GM12878 (cell line): ENCODE results near the gene LARP7.

ENCODE experiments used
- ATF7 ChIP-seq: fragments of 450-650 bp; IDR thresholded peaks from 2 replicates; pipeline ENCODE4 v1.6.1; 2016; ENCODE audit warnings: low read depth, mild to moderate bottlenecking
- BMI1 ChIP-seq: fragments of 450-650 bp; IDR thresholded peaks from 2 replicates; pipeline ENCODE4 v1.6.1; 2016; ENCODE audit warnings: mild to moderate bottlenecking, moderate library complexity, borderline replicate concordance
- EP300 ChIP-seq, 2 experiments: fragments of 150-350 bp in 1 of 2; IDR thresholded peaks; 2 replicates each; pipeline ENCODE4 v1.6.1; 2011 to 2012; ENCODE audit warnings: low read depth in 2 of 2, low read length in 2 of 2, borderline replicate concordance in 1 of 2, improper control_type of control experiment in 1 of 2, inconsistent platforms in 1 of 2; ENCODE audit not compliant: control insufficient read depth in 1 of 2
- NRF1 ChIP-seq: conservative IDR thresholded peaks from 2 replicates; pipeline ENCODE4 v1.6.1; 2011; ENCODE audit warnings: mild to moderate bottlenecking, low read depth, low read length, improper control_type of control experiment
- POLR2A ChIP-seq: IDR thresholded peaks from 2 replicates; pipeline ENCODE4 v1.6.1; 2011; ENCODE audit warnings: low read depth, mild to moderate bottlenecking, low read length
- ZNF622 ChIP-seq: fragments of 450-650 bp; IDR thresholded peaks from 2 replicates; pipeline ENCODE4 v1.6.1; 2017; ENCODE audit warnings: mild to moderate bottlenecking, inconsistent platforms
- TF ChIP-seq, protein P1 (sequence below), 3 experiments: IDR thresholded peaks in 2 of 3; conservative IDR thresholded peaks in 1 of 3; 2 replicates each; pipeline ENCODE4 v1.5.1; 2011; ENCODE audit warnings: low read depth in 3 of 3, low read length in 3 of 3, mild to moderate bottlenecking in 3 of 3, control low read depth in 2 of 3, moderate library complexity in 2 of 3, inconsistent platforms in 1 of 3, mixed read lengths in 1 of 3; ENCODE audit not compliant: control insufficient read depth in 2 of 3, insufficient read depth in 1 of 3; ENCODE audit errors: extremely low read depth in 1 of 3
- TF ChIP-seq, protein P2 (sequence below): IDR thresholded peaks from 2 replicates; pipeline ENCODE4 v1.6.1; 2012; ENCODE audit warnings: low read depth, low read length, improper control_type of control experiment

DNA sequence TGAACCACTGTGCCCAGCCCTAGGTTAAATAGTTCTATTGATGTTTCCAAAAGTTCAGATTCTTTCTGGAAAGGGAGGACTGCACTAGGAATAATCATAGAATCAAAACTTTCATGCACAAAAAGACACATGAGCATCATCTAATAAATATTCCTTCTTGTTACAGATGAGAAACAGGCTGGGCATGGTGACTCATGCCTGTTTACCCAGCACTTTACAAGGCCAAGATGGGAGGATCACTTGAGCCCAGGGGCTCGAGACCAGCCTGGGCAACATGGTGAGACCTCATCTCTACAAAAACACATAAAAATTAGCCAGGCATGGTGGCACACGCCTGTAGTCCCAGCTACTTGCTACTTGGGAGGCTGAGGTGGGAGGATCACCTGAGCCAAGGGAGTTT lies 27.7 kb downstream of the LARP7 start:
- TF ChIP-seq, protein P1, sequence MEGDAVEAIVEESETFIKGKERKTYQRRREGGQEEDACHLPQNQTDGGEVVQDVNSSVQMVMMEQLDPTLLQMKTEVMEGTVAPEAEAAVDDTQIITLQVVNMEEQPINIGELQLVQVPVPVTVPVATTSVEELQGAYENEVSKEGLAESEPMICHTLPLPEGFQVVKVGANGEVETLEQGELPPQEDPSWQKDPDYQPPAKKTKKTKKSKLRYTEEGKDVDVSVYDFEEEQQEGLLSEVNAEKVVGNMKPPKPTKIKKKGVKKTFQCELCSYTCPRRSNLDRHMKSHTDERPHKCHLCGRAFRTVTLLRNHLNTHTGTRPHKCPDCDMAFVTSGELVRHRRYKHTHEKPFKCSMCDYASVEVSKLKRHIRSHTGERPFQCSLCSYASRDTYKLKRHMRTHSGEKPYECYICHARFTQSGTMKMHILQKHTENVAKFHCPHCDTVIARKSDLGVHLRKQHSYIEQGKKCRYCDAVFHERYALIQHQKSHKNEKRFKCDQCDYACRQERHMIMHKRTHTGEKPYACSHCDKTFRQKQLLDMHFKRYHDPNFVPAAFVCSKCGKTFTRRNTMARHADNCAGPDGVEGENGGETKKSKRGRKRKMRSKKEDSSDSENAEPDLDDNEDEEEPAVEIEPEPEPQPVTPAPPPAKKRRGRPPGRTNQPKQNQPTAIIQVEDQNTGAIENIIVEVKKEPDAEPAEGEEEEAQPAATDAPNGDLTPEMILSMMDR (IDR thresholded peaks at IDR 0.05 in 2 of 3, conservative IDR thresholded peaks at IDR 0.05 in 1 of 3; ENCODE audit: control insufficient read depth in 2 of 3, extremely low read depth in 1 of 3, insufficient read depth in 1 of 3, low read depth in 3 of 3, low read length in 3 of 3), result no peak
- TF ChIP-seq EP300 (IDR thresholded peaks at IDR 0.05; ENCODE audit: borderline replicate concordance in 1 of 2, control insufficient read depth in 1 of 2, low read depth in 2 of 2, low read length in 2 of 2), result no peak
- TF ChIP-seq POLR2A, result no peak
- TF ChIP-seq, protein P2, sequence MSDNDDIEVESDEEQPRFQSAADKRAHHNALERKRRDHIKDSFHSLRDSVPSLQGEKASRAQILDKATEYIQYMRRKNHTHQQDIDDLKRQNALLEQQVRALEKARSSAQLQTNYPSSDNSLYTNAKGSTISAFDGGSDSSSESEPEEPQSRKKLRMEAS, result no peak
- no peak for TF ChIP-seq NRF1
- TF ChIP-seq ZNF622, result no peak
- TF ChIP-seq ATF7, result no peak
- TF ChIP-seq BMI1, result no peak
